Ovary (tissue), 9 donors: ENCODE results near the gene SYT9. TPM values are rescaled to one million over a fixed set of nuclear protein-coding genes. Genes with fewer than 3 reads are reported as not detected.

Experiments
- DNase-seq, 5 donors: peaks; one replicate each; pipeline ENCODE4 v3.0.0-alpha.2; 2019 to 2020
- H3K27ac ChIP-seq, 2 donors: fragments of 200-600 bp; one replicate each; pipeline versions ENCODE4 v1.5.1 to v1.8.0; 2019 to 2022
- H3K27me3 ChIP-seq: fragments of 200-600 bp; one replicate; pipeline ENCODE4 v1.8.0; 2022
- H3K36me3 ChIP-seq: fragments of 200-600 bp; sonication (generic); one replicate; pipeline ENCODE4 v1.5.1; 2019
- H3K4me1 ChIP-seq: one replicate; pipeline ENCODE4 v1.8.1; 2013; ENCODE audit warnings: mild to moderate bottlenecking, moderate library complexity; ENCODE audit not compliant: insufficient read depth
- H3K4me3 ChIP-seq: fragments of 200-600 bp; sonication (generic); one replicate; pipeline ENCODE4 v1.5.1; 2017
- H3K9me3 ChIP-seq, 2 donors: fragments of 200-600 bp in 1 of 2; sonication (generic) in 1 of 2; one replicate each; pipeline versions ENCODE4 v1.5.1 to v1.8.1; 2013 to 2019; ENCODE audit warnings: mild to moderate bottlenecking in 1 of 2, moderate library complexity in 1 of 2
- EP300 ChIP-seq: sonication (generic); formaldehyde crosslinking; IDR thresholded peaks from one replicate; pipeline ENCODE4 v1.6.1; 2017; ENCODE audit warnings: antibody characterized with exemption
- POLR2A ChIP-seq: fragments of 450-650 bp; IDR thresholded peaks from one replicate; pipeline ENCODE4 v1.6.1; 2017; ENCODE audit warnings: antibody characterized with exemption, mild to moderate bottlenecking, moderate library complexity
- WGBS, 3 donors: extraction: QIAGEN DNeasy Blood & Tissue Kit in 1 of 3; methylation state at CpG; one replicate each; pipeline versions ENCODE4 v1.1.5 to v1.1.7; 2013 to 2017; 5-methylcytosine and 5-hydroxymethylcytosine counted together
- intact Hi-C, 4 donors: fragments of 100-400 bp; cut with DNase I; formaldehyde crosslinking; loops; one replicate each; pipeline versions ENCODE4 v1.11.0 to v1.15.1; 2022 to 2023
- polyA plus RNA-seq, 2 donors: library from polyadenylated mRNA; stranded (reverse); fragments of 200-250 nt in 1 of 2; fragments of 350-450 nt in 1 of 2; fragmentation: Illumina TruSeq in 1 of 2; extraction: RNeasy Lipid Tissue Mini Kit (QIAGEN cat#74804) in 1 of 2; gene quantifications; one replicate each; pipeline ENCODE4 v1.2.3, GENCODE V29; 2013 to 2014
- total RNA-seq, 7 donors: library from RNA; depleted of rRNA in 2 of 7; stranded (reverse); fragments of >200 nt in 2 of 7; fragmentation: NEBNext Ultra II Directional in 3 of 7; extraction: Animal tissue kit (Norgen Biotek cat#: 25700) in 3 of 7; gene quantifications; one replicate each; pipeline versions ENCODE4 v1.1.0 to v1.2.4, GENCODE V29; 2016 to 2023
- TF ChIP-seq, protein P1 (sequence below), 3 donors: fragments of 450-650 bp in 2 of 3; fragments of 200-600 bp in 1 of 3; IDR thresholded peaks; one replicate each; pipeline versions ENCODE4 v1.5.1 to v1.8.0; 2016 to 2022; ENCODE audit warnings: antibody characterized with exemption in 3 of 3, mild to moderate bottlenecking in 1 of 3
- donor health status: DM: no; HTN: no; CAD: no; lungs with moderate emphysema.
- donor health status: DM: no; HTN: no; CAD: no.
- donor health status: Bipolar disorder and iron deficiency.
- donor health status: DM: yes; HTN: yes; CAD: no.
- donor health status: DM: no; HTN: no; CAD: no.
- donor health status: DM: yes; HTN: yes; CAD: no.

SYT9 gene
- total and polyA plus RNA-seq, 9 donors = 0.05 to 0.48 (median 0.13) TPM; not detected in 3

DNA sequence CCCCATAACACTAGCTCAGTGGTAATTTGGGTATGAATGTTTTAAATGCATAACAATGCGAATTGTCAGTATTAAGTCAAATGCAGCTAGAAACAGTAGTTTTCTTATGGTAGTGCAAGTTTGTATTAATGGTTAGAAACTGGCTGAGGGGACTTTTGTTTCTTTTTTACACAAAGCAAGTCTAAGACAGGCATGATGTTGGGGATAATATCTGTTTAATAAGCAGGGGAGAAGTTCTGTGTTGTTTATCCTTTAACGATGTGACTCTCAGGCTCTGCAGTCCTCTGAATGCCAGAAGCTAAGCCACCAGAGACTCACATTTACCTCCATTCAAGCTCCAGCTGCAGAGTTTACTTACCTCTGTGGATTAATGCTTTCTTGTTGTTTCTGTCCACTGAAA lies 67.8 kb downstream of the SYT9 start:
- no peak for DNase-seq
- Histone ChIP-seq H3K27me3 (no peaks in the 10 kb centered on the region), H3K4me1 (no peaks in the 10 kb centered on the region), H3K4me3 (no peak overlapping the region), H3K9me3 (no peaks in the 10 kb centered on the region), H3K27ac (no peak overlapping the region), H3K36me3 (no peaks in the 10 kb centered on the region)
- intact Hi-C loops = no loop called here
- TF ChIP-seq, protein P1, sequence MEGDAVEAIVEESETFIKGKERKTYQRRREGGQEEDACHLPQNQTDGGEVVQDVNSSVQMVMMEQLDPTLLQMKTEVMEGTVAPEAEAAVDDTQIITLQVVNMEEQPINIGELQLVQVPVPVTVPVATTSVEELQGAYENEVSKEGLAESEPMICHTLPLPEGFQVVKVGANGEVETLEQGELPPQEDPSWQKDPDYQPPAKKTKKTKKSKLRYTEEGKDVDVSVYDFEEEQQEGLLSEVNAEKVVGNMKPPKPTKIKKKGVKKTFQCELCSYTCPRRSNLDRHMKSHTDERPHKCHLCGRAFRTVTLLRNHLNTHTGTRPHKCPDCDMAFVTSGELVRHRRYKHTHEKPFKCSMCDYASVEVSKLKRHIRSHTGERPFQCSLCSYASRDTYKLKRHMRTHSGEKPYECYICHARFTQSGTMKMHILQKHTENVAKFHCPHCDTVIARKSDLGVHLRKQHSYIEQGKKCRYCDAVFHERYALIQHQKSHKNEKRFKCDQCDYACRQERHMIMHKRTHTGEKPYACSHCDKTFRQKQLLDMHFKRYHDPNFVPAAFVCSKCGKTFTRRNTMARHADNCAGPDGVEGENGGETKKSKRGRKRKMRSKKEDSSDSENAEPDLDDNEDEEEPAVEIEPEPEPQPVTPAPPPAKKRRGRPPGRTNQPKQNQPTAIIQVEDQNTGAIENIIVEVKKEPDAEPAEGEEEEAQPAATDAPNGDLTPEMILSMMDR (IDR thresholded peaks at IDR 0.05) = no peak
- TF ChIP-seq POLR2A (no peak), EP300 (no peak)
- 55 to 59% (median 58%) methylated on average over 2 of the region's 2 CpGs for WGBS, 3 donors

DNA sequence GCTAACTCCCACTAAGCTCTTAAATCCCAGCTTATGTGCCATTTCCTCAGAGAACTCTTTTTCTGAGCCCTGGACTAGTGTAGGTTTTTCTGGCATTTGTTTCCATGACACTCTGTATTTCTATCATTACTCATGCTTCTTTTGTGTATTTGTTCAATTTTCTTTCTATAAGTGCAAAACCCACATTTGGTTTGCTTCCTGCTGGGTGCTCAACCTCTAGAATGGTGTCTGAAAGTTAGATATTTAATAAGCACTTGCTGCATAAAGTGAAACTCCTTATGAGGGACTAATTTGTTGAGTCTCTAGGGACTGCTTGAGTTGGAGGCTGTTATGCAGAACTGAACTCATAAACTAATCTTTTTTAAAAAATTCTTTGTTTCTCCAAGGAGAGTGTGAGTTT lies 68.6 kb downstream of the SYT9 start:
- Histone ChIP-seq H3K36me3 (no peaks in the 10 kb centered on the region), H3K27me3 (no peaks in the 10 kb centered on the region), H3K4me3 (no peak overlapping the region), H3K27ac (no peak overlapping the region), H3K9me3 (no peaks in the 10 kb centered on the region), H3K4me1 (no peaks in the 10 kb centered on the region)
- intact Hi-C loops = loop anchor here in 1 of 4 donors (10.0 kb wide), 1 partner anchor 56 kb away; no protein-coding TSS in a partner anchor
- no peak for DNase-seq
- TF ChIP-seq, protein P1 (IDR thresholded peaks at IDR 0.05) = no peak
- TF ChIP-seq EP300 = no peak
- no peak for TF ChIP-seq POLR2A

DNA sequence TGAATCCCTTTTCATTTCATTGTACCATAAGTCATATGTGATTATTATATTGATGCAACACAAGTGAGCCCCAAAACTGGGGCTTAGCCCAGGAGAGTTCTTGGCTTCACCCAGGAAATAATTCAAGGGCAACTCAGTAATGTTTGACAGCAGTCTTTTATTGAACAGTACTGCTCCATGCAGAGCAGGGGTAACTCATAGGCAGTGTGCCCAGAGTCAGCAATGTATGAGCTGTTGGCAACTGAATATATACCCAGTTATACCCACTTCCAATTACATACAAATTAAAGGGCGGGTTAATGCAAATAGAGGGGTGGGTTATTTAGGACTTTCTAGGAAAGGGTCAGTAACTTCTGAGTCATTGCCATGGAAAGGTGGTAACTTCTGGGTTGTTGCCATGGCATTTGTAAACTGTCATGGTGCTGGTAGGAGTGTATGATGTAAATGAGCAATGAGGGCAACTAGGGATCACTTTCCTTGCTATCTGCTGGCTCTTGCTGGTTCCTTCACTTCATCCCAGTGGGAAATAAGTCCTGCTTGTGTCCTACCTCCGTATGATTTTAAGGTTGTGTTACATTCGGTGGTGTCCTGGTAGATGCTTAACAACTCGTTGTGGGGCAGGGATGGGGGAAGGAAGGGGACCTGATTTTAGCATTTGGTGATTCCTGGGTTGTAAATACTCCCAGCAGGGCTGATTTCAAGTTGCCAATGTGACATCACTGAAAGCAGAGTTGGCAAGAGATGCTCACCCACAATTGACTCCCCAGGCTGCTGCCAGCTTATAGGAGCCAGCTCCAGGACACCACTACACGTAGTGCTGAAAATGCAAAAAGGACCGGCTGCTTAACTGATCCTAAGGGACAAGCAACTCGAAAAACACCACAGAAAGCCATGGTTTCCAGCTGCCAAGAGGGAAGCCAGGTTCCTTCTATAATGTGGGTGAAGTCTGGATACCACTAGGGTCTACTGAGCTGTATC lies 70.1 kb downstream of the SYT9 start:
- 54 to 62% (median 60%) methylated on average over 7 of the region's 7 CpGs for WGBS, 3 donors
- Histone ChIP-seq H3K27ac (no peak overlapping the region), H3K36me3 (no peaks in the 10 kb centered on the region), H3K27me3 (no peaks in the 10 kb centered on the region), H3K4me3 (no peak overlapping the region), H3K9me3 (no peaks in the 10 kb centered on the region), H3K4me1 (no peaks in the 10 kb centered on the region)
- intact Hi-C loops = loop anchor here in 1 of 4 donors (10.0 kb wide), 1 partner anchor 57 kb away; no protein-coding TSS in a partner anchor
- DNase-seq = no peak
- TF ChIP-seq POLR2A (no peak), EP300 (no peak)
- TF ChIP-seq, protein P1 (IDR thresholded peaks at IDR 0.05) = no peak

DNA sequence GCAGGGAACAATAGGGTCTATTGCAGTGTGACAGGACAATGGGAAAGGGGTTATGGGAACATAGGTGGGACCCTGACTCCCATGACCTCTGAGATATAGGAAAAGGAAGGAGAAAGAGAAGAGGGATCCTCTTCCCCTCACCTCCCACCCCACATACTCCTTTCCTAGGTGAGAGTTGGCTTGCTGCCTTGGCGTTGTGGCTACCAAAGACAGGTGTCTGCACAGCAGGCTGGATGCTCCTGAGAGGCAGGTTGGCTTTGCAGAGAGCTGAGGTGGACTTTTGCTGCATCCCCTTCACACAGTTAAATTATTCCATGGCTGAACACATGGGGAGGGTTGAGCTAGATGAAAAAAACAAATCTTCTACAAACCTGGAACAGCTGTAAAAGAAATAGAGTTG lies 80.7 kb downstream of the SYT9 start:
- Histone ChIP-seq H3K9me3 (no peaks in the 10 kb centered on the region), H3K27ac (no peak overlapping the region), H3K4me1 (no peaks in the 10 kb centered on the region), H3K36me3 (no peaks in the 10 kb centered on the region), H3K27me3 (no peaks in the 10 kb centered on the region), H3K4me3 (no peak overlapping the region)
- no peak for DNase-seq
- intact Hi-C loops = no loop called here
- TF ChIP-seq, protein P1 (IDR thresholded peaks at IDR 0.05) = no peak
- no peak for TF ChIP-seq POLR2A
- no peak for TF ChIP-seq EP300
- WGBS, 3 donors = 70 to 76% (median 74%) methylated on average over 1 of the region's 1 CpG
